NCI-H2196 treated with DMSO at 0.1 percent for 48 hours (cell line): ENCODE results near the gene ABCA5.

Experiments used
- DNase-seq: peaks from one replicate; lab custom pipeline; 2025; ENCODE audit not compliant: unreplicated experiment; lab: John Stamatoyannopoulos, UW

Gene ABCA5

GRCh38 chr17:69327060-69327831 is at the start of gene ABCA5:
Gene ABCA5, minus strand, starts transcription at chr17:69327133. Its CDS starts 12,718 bp downstream, at chr17:69314415.
- peak; percentile 85 for DNase-seq

- DNase-seq = no peak
Observed at GRCh38 chr17:69375229-69375628, 48.3 kb upstream of the ABCA5 start.

- DNase-seq = no peak
Observed at GRCh38 chr17:69373069-69373468, 46.1 kb upstream of the ABCA5 start.

GRCh38 chr17:69367298-69367697 is 40.4 kb upstream of the ABCA5 start:
- no peak for DNase-seq

GRCh38 chr17:69363488-69364210 is 36.7 kb upstream of the ABCA5 start:
- no peak for DNase-seq

GRCh38 chr17:69361156-69361555 is 34.2 kb upstream of the ABCA5 start:
- no peak for DNase-seq

- no peak for DNase-seq
Observed at GRCh38 chr17:69358688-69359596, 32.0 kb upstream of the ABCA5 start.

- DNase-seq = no peak
Observed at GRCh38 chr17:69357701-69358100, 30.8 kb upstream of the ABCA5 start.

GRCh38 chr17:69356625-69357024 is 29.7 kb upstream of the ABCA5 start:
- DNase-seq = no peak

GRCh38 chr17:69350911-69351310 is 24.0 kb upstream of the ABCA5 start:
- no peak for DNase-seq

GRCh38 chr17:69348429-69348828 is 21.5 kb upstream of the ABCA5 start:
- DNase-seq = no peak

- no peak for DNase-seq
Observed at GRCh38 chr17:69346766-69347165, 19.8 kb upstream of the ABCA5 start.

- no peak for DNase-seq
Observed at GRCh38 chr17:69344939-69345338, 18.0 kb upstream of the ABCA5 start.

GRCh38 chr17:69342896-69343644 is 16.1 kb upstream of the ABCA5 start:
- DNase-seq = no peak

GRCh38 chr17:69339937-69340336 is 13.0 kb upstream of the ABCA5 start:
- DNase-seq = no peak

GRCh38 chr17:69336996-69337395 is 10.1 kb upstream of the ABCA5 start:
- DNase-seq = no peak

- no peak for DNase-seq
Observed at GRCh38 chr17:69336580-69336979, 9.6 kb upstream of the ABCA5 start.

- DNase-seq = peak; percentile 18
Observed at GRCh38 chr17:69335058-69335457, 8.1 kb upstream of the ABCA5 start.

GRCh38 chr17:69333561-69333960 is 6.6 kb upstream of the ABCA5 start:
- no peak for DNase-seq

GRCh38 chr17:69331756-69332155 is 4.8 kb upstream of the ABCA5 start:
- no peak for DNase-seq
